Measurements from ENCODE around the gene PLSCR4. TPM values are rescaled to one million over a fixed set of nuclear protein-coding genes. Genes with fewer than 3 reads are reported as not detected.

PLSCR4 gene
- total RNA-seq, 1 donor from 2014 or later, result 16.2 TPM

- ATAC-seq (ENCODE audit: poor library complexity), result no peak
- intact Hi-C loops (cut with DNase I), result no loop called here
- DNase-seq, result no peak
These were observed 96.6 kb downstream of the PLSCR4 start for GRCh38 chr3:146154316-146154715.

GRCh38 chr3:146153429-146153828, 97.5 kb downstream of the PLSCR4 start:
- DNase-seq, result no peak
- no peak for ATAC-seq (ENCODE audit: poor library complexity)
- intact Hi-C loops (cut with DNase I), result no loop called here

GRCh38 chr3:146152834-146153233, 98.1 kb downstream of the PLSCR4 start:
- intact Hi-C loops (cut with DNase I), result no loop called here
- ATAC-seq (ENCODE audit: poor library complexity), result no peak
- DNase-seq, result no peak

GRCh38 chr3:146148468-146148931, 102.4 kb downstream of the PLSCR4 start:
- intact Hi-C loops (cut with DNase I), result no loop called here

GRCh38 chr3:146145642-146146041, 105.3 kb downstream of the PLSCR4 start:
- ATAC-seq (ENCODE audit: poor library complexity) (no peak), DNase-seq (no peak)
- intact Hi-C loops (cut with DNase I), result no loop called here

More at GRCh38 chr3:146148468-146148931, 102.4 kb downstream of the PLSCR4 start:
- ATAC-seq (ENCODE audit: poor library complexity) (no peak), DNase-seq (no peak)

- ATAC-seq (ENCODE audit: poor library complexity) (peak; percentile 69), DNase-seq (no peak)
These were observed 108.1 kb downstream of the PLSCR4 start for GRCh38 chr3:146142757-146143156.

More at GRCh38 chr3:146142757-146143156, 108.1 kb downstream of the PLSCR4 start:
- intact Hi-C loops (cut with DNase I), result no loop called here

Other genes with a start within 250 kb of the PLSCR4 start
- 16.9 TPM for gene PLOD2, start 89.9 kb downstream of the PLSCR4 start, total RNA-seq
- gene PLSCR2, start 218.5 kb upstream of the PLSCR4 start, total RNA-seq, result not detected